Stomach (tissue), 9 donors: ENCODE results near the gene CCDC183. TPM values are rescaled to one million over a fixed set of nuclear protein-coding genes. Genes with fewer than 3 reads are reported as not detected.
A peak's percentile ranks its signal among the peaks of the same experiment; 100 is the strongest.

Experiments
- DNase-seq, 2 donors: peaks; one replicate each; pipeline versions ENCODE4 v3.0.0 to v3.0.0-alpha.2; 2013 to 2019
- H3K27ac ChIP-seq, 5 donors: fragments of 200-600 bp in 4 of 5; sonication (generic) in 4 of 5; one replicate each; pipeline ENCODE4 v1.5.1; 2013 to 2019; ENCODE audit warnings: mild to moderate bottlenecking in 1 of 5, moderate library complexity in 1 of 5
- H3K27me3 ChIP-seq, 3 donors: fragments of 200-600 bp; sonication (generic); one replicate each; pipeline ENCODE4 v1.5.1; 2017 to 2019; ENCODE audit warnings: mixed run types in 1 of 3
- H3K36me3 ChIP-seq, 4 donors: fragments of 200-600 bp; sonication (generic); 1 replicate in 3 of 4; 2 replicates in 1 of 4; pipeline ENCODE4 v1.5.1; 2016 to 2019
- H3K4me1 ChIP-seq, 4 donors: fragments of 200-600 bp; sonication (generic); one replicate each; pipeline ENCODE4 v1.5.1; 2016 to 2019
- H3K4me3 ChIP-seq, 4 donors: fragments of 200-600 bp; sonication (generic) in 3 of 4; one replicate each; pipeline ENCODE4 v1.5.1; 2016 to 2019; ENCODE audit warnings: mild to moderate bottlenecking in 1 of 4
- H3K9me3 ChIP-seq, 4 donors: fragments of 200-600 bp; sonication (generic); one replicate each; pipeline ENCODE4 v1.5.1; 2016 to 2019
- CTCF ChIP-seq, 7 experiments: fragments of 450-650 bp in 4 of 7; fragments of 200-600 bp in 3 of 7; sonication (generic) in 3 of 7; IDR thresholded peaks; one replicate each; pipeline ENCODE4 v1.5.1; 2016 to 2019; ENCODE audit warnings: antibody characterized with exemption in 7 of 7, control low read depth in 2 of 7, mild to moderate bottlenecking in 1 of 7
- EP300 ChIP-seq: sonication (generic); formaldehyde crosslinking; IDR thresholded peaks from one replicate; pipeline ENCODE4 v1.6.1; 2017; ENCODE audit warnings: antibody characterized with exemption
- POLR2A ChIP-seq, 4 donors: fragments of 450-650 bp; IDR thresholded peaks; one replicate each; pipeline ENCODE4 v1.6.1; 2016; ENCODE audit warnings: antibody characterized with exemption in 4 of 4, control low read depth in 2 of 4, mild to moderate bottlenecking in 1 of 4, moderate library complexity in 1 of 4
- POLR2AphosphoS5 ChIP-seq, 3 donors: sonication (generic); formaldehyde crosslinking; IDR thresholded peaks; one replicate each; pipeline ENCODE4 v1.6.1; 2016; ENCODE audit warnings: antibody characterized with exemption in 3 of 3
- WGBS, 5 donors: extraction: QIAGEN DNeasy Blood & Tissue Kit in 3 of 5; methylation state at CpG; one replicate each; pipeline versions ENCODE4 v1.1.5 to v1.1.7; 2013 to 2018; 5-methylcytosine and 5-hydroxymethylcytosine counted together
- intact Hi-C: fragments of 100-400 bp; cut with DNase I; formaldehyde crosslinking; loops from one replicate; pipeline ENCODE4 v1.15.1; 2023; ENCODE audit warnings: low total_unique reads
- polyA plus RNA-seq, 3 donors: library from polyadenylated mRNA; stranded (reverse); fragments of 200-250 nt; gene quantifications; one replicate each; pipeline ENCODE4 v1.2.3, GENCODE V29; 2013
- total RNA-seq, 5 donors: library from RNA; depleted of rRNA; stranded (reverse); fragments of >200 nt; gene quantifications; one replicate each; pipeline versions ENCODE4 v1.1.0 to v1.2.3, GENCODE V29; 2014 to 2016
- donor health status: healthy with polysubstance abuse.
- donor health status: Bipolar disorder and iron deficiency.
- donor health status: healthy.

Gene CCDC183
- total and polyA plus RNA-seq, 8 donors: 1.2 to 53.0 (median 4.7) TPM

- DNase-seq: no peak
- 79 to 85% (median 82%) methylated on average over 18 to 29 of the region's 29 CpGs for WGBS, 5 donors
- TF ChIP-seq CTCF (IDR thresholded peaks at IDR 0.05) (no peak), POLR2AphosphoS5 (IDR thresholded peaks at IDR 0.05) (no peak), EP300 (no peak), POLR2A (IDR thresholded peaks at IDR 0.05) (no peak)
Observed at GRCh38 chr9:136838314-136839228, 42.4 kb downstream of the CCDC183 start.

GRCh38 chr9:136839229-136840139 lies 43.3 kb downstream of the CCDC183 start:
- Histone ChIP-seq H3K4me1 (peaks cover 37 to 47% (median 45%) of the 10 kb centered on the region in 4 donors), H3K27me3 (peaks cover 0 to 22% (median 13%) of the 10 kb centered on the region in 3 donors), H3K9me3 (no peaks in the 10 kb centered on the region), H3K36me3 (peaks cover 12 to 59% (median 56%) of the 10 kb centered on the region in 4 donors), H3K27ac (peak overlapping the region in 1 of 5 donors; percentile 69), H3K4me3 (no peak overlapping the region)
- intact Hi-C loops: no loop called here
- WGBS, 5 donors: 75 to 90% (median 89%) methylated on average over 14 to 36 of the region's 36 CpGs
- no peak for TF ChIP-seq POLR2A (IDR thresholded peaks at IDR 0.05)
- TF ChIP-seq EP300: no peak
- TF ChIP-seq CTCF (IDR thresholded peaks at IDR 0.05): no peak
- no peak for TF ChIP-seq POLR2AphosphoS5 (IDR thresholded peaks at IDR 0.05)
- no peak for DNase-seq

More at GRCh38 chr9:136838314-136839228, 42.4 kb downstream of the CCDC183 start:
- no peak overlapping the region for H3K27ac ChIP-seq
- peaks cover 29 to 38% (median 36%) of the 10 kb centered on the region in 4 donors for H3K4me1 ChIP-seq
- peaks cover 0 to 12% (median 5%) of the 10 kb centered on the region in 3 donors for H3K27me3 ChIP-seq
- H3K36me3 ChIP-seq: peaks cover 12 to 68% (median 62%) of the 10 kb centered on the region in 4 donors
- no peak overlapping the region for H3K4me3 ChIP-seq
- H3K9me3 ChIP-seq: no peaks in the 10 kb centered on the region
- intact Hi-C loops: no loop called here

- intact Hi-C loops: no loop called here
- Histone ChIP-seq H3K36me3 (peaks cover 12 to 55% (median 53%) of the 10 kb centered on the region in 4 donors), H3K4me1 (peaks cover 37 to 53% (median 50%) of the 10 kb centered on the region in 4 donors), H3K27me3 (peaks cover 5 to 28% (median 19%) of the 10 kb centered on the region in 3 donors), H3K9me3 (no peaks in the 10 kb centered on the region), H3K4me3 (no peak overlapping the region), H3K27ac (peak overlapping the region; percentile 46 to 70 (median 58))
- TF ChIP-seq POLR2A (IDR thresholded peaks at IDR 0.05): no peak
- TF ChIP-seq CTCF (IDR thresholded peaks at IDR 0.05): no peak
- no peak for TF ChIP-seq POLR2AphosphoS5 (IDR thresholded peaks at IDR 0.05)
- TF ChIP-seq EP300: no peak
- no peak for DNase-seq
- WGBS, 5 donors: 58 to 67% (median 62%) methylated on average over 26 to 32 of the region's 32 CpGs
Observed at GRCh38 chr9:136840140-136840876, 44.2 kb downstream of the CCDC183 start.
